Parietal lobe (tissue), 1 donor: ENCODE data around the gene C9orf152. TPM values are rescaled to one million over a fixed set of nuclear protein-coding genes. Genes with fewer than 3 reads are reported as not detected.

Experiments
- total RNA-seq: library from RNA; depleted of rRNA; stranded (reverse); fragments of >200 nt; gene quantifications from one replicate; pipeline ENCODE4 v1.2.3, GENCODE V29; 2014

The C9orf152 gene
- not detected for total RNA-seq

GRCh38 chr9:110208031-110208430 is at the start of gene C9orf152:
Gene C9orf152 (minus strand): TSS chr9:110208159. CDS start chr9:110207579, 580 bp downstream.

GRCh38 chr9:110256380-110257096 is 48.6 kb upstream of the C9orf152 start, which contains the start of gene TXN:
Gene TXN (minus strand): TSS chr9:110256507. CDS start chr9:110256435, 72 bp downstream.

Other genes starting within 250 kb of the C9orf152 start
- 97.3 TPM for gene TXN, start 48.3 kb upstream of the C9orf152 start, total RNA-seq
- gene TXNDC8, start 129.7 kb upstream of the C9orf152 start, total RNA-seq, result not detected